ENCODE results near the gene ZNF148.

Gene ZNF148

GRCh38 chr3:125213946-125214542, 161.1 kb downstream of the ZNF148 start:
- no peak for DNase-seq

GRCh38 chr3:125213364-125213755, 161.8 kb downstream of the ZNF148 start:
- no peak for DNase-seq

- no peak for DNase-seq
Observed at GRCh38 chr3:125212509-125213363, 162.4 kb downstream of the ZNF148 start, which contains the start of gene SLC12A8. SLC12A8 (minus strand) TSS chr3:125212748; CDS start chr3:125211349, 1,399 bp downstream.

- no peak for DNase-seq
Observed at GRCh38 chr3:125212091-125212508, 163.0 kb downstream of the ZNF148 start.

GRCh38 chr3:125211523-125212090, 163.5 kb downstream of the ZNF148 start:
- no peak for DNase-seq

- no peak for DNase-seq
Observed at GRCh38 chr3:125207949-125208568, 167.1 kb downstream of the ZNF148 start.

- no peak for DNase-seq
Observed at GRCh38 chr3:125207507-125207906, 167.6 kb downstream of the ZNF148 start.

GRCh38 chr3:125206934-125207333, 168.2 kb downstream of the ZNF148 start:
- no peak for DNase-seq

- no peak for DNase-seq
Observed at GRCh38 chr3:125203731-125204130, 171.4 kb downstream of the ZNF148 start.

- peak; percentile 19 for DNase-seq
Observed at GRCh38 chr3:125202197-125202596, 172.9 kb downstream of the ZNF148 start.

GRCh38 chr3:125200731-125201139, 174.4 kb downstream of the ZNF148 start:
- no peak for DNase-seq

GRCh38 chr3:125194849-125195601, 180.1 kb downstream of the ZNF148 start:
- no peak for DNase-seq

- no peak for DNase-seq
Observed at GRCh38 chr3:125194061-125194848, 180.9 kb downstream of the ZNF148 start.

GRCh38 chr3:125192190-125193035, 182.7 kb downstream of the ZNF148 start:
- no peak for DNase-seq

GRCh38 chr3:125191730-125192129, 183.4 kb downstream of the ZNF148 start:
- no peak for DNase-seq

- DNase-seq, result no peak
Observed at GRCh38 chr3:125191256-125191655, 183.9 kb downstream of the ZNF148 start.

- DNase-seq, result no peak
Observed at GRCh38 chr3:125190786-125191185, 184.3 kb downstream of the ZNF148 start.

- DNase-seq, result no peak
Observed at GRCh38 chr3:125189378-125190165, 185.6 kb downstream of the ZNF148 start.

- no peak for DNase-seq
Observed at GRCh38 chr3:125188955-125189354, 186.2 kb downstream of the ZNF148 start.

- DNase-seq, result no peak
Observed at GRCh38 chr3:125187599-125187910, 187.6 kb downstream of the ZNF148 start.
